Endothelial cell of umbilical vein (primary cell): ENCODE data around the gene TMEM41B. TPM values are rescaled to one million over a fixed set of nuclear protein-coding genes. Genes with fewer than 3 reads are reported as not detected.
"Not testable (repeated sequence)": the region's sequence is repeated elsewhere in the genome, so short reads cannot be mapped to it uniquely, and the experiment has no call there.

Source experiments
- BruUV-seq: library from RNA; stranded (reverse); fragments of 400-500 nt; replicated peaks from 2 replicates; lab custom pipeline; 2021; lab: Mats Ljungman, UMichigan
- CTCF ChIA-PET: fragments of 300-600, 350-600 bp; sonication (Branson Sonifier 250); formaldehyde crosslinking; loops from one replicate; lab custom pipeline; 2021; ENCODE audit warnings: antibody characterized with exemption, inconsistent platforms; lab: Charles Lee
- POLR2A ChIA-PET: fragments of 300-600, 350-600 bp; sonication (Branson Sonifier 250); formaldehyde crosslinking; loops from one replicate; lab custom pipeline; 2021; ENCODE audit warnings: antibody characterized with exemption, inconsistent platforms; lab: Charles Lee
- DNase-seq: peaks from one replicate; pipeline ENCODE4 v3.0.0-alpha.2; 2011; ENCODE audit warnings: low read depth, low spot score
- FAIRE-seq: peaks from 2 replicates; lab custom pipeline; 2011; peaks lifted over from hg19 to GRCh38; lab: Jason Lieb, UNC
- H2AFZ ChIP-seq: 2 replicates; pipeline ENCODE4 v1.6.0; 2012; ENCODE audit warnings: low read depth, low read length, control low read depth, inconsistent platforms
- H3K27ac ChIP-seq: 2 replicates; pipeline ENCODE4 v1.5.1; 2011; ENCODE audit warnings: low read depth, mild to moderate bottlenecking, control low read depth, low read length, moderate library complexity; ENCODE audit not compliant: insufficient read depth
- H3K27me3 ChIP-seq, 2 experiments: 2 replicates each; pipeline versions ENCODE4 v1.6.0 to v1.6.1; 2011; ENCODE audit warnings: low read length in 2 of 2, mixed read lengths in 1 of 2; ENCODE audit not compliant: control insufficient read depth in 2 of 2, insufficient read depth in 2 of 2
- H3K36me3 ChIP-seq, 2 experiments: 2 replicates in 1 of 2; 3 replicates in 1 of 2; pipeline ENCODE4 v1.5.1; 2011; ENCODE audit warnings: low read length in 2 of 2, mild to moderate bottlenecking in 1 of 2, moderate library complexity in 1 of 2; ENCODE audit not compliant: control insufficient read depth in 2 of 2, insufficient read depth in 2 of 2; ENCODE audit errors: extremely low read depth in 1 of 2
- H3K4me1 ChIP-seq: 3 replicates; pipeline ENCODE4 v1.5.1; 2011; ENCODE audit warnings: mild to moderate bottlenecking, low read length; ENCODE audit not compliant: control insufficient read depth, insufficient read depth; ENCODE audit errors: extremely low read depth
- H3K4me2 ChIP-seq: 2 replicates; pipeline ENCODE4 v1.6.1; 2011; ENCODE audit warnings: low read length, control low read depth, mixed read lengths; ENCODE audit not compliant: insufficient read depth
- H3K4me3 ChIP-seq, 3 experiments: fragments of 200-600 bp in 1 of 3; sonication (generic), shearing (Covaris generic) in 1 of 3; replicated peaks in 1 of 3; 2 replicates each; pipeline ENCODE4 v1.5.1; 2011 to 2016; ENCODE audit warnings: control low read depth in 3 of 3, low read length in 3 of 3, mild to moderate bottlenecking in 2 of 3, inconsistent platforms in 1 of 3, low read depth in 1 of 3, moderate library complexity in 1 of 3; ENCODE audit not compliant: insufficient read depth in 1 of 3
- H3K79me2 ChIP-seq: 2 replicates; pipeline ENCODE4 v1.6.0; 2012; ENCODE audit warnings: low read length, inconsistent platforms; ENCODE audit not compliant: control insufficient read depth, insufficient read depth
- H3K9ac ChIP-seq: replicated peaks from 2 replicates; pipeline ENCODE3; 2011; ENCODE audit warnings: low read length, control low read depth; ENCODE audit not compliant: insufficient read depth; ENCODE audit errors: extremely low read depth
- H3K9me1 ChIP-seq: replicated peaks from 3 replicates; pipeline ENCODE4 v1.6.0; 2011; ENCODE audit warnings: mild to moderate bottlenecking, low read length; ENCODE audit not compliant: control insufficient read depth, insufficient read depth; ENCODE audit errors: extremely low read depth
- H3K9me3 ChIP-seq: replicated peaks from 2 replicates; pipeline ENCODE4 v1.5.1; 2012; ENCODE audit warnings: low read length, inconsistent platforms; ENCODE audit not compliant: control insufficient read depth, insufficient read depth
- H4K20me1 ChIP-seq: replicated peaks from 2 replicates; pipeline ENCODE3; 2011; ENCODE audit warnings: mild to moderate bottlenecking, low read length; ENCODE audit not compliant: control insufficient read depth, insufficient read depth; ENCODE audit errors: extremely low read depth
- dilution Hi-C: fragments of 300-500 bp; cut with MboI; formaldehyde crosslinking; loops from one replicate; pipeline ENCODE4 v1.15.0; 2019; ENCODE audit warnings: low sequenced_read_pairs; ENCODE audit not compliant: extremely low pct_ligation_motif_present
- intact Hi-C: fragments of 100-400 bp; cut with micrococcal nuclease; formaldehyde crosslinking; loops from one replicate; pipeline ENCODE4 v1.10.0; 2022
- polyA plus RNA-seq, 4 experiments: library from polyadenylated mRNA; depleted of rRNA in 3 of 4; stranded (reverse) in 3 of 4; unstranded in 1 of 4; fragments of >200 nt; gene quantifications; 2 replicates each; pipeline versions ENCODE4 v1.2.1 to v1.2.3, GENCODE V29; 2011 to 2012; ENCODE audit warnings: missing spikeins in 1 of 4
- total RNA-seq: library from RNA; stranded (reverse); gene quantifications from 2 replicates; pipeline ENCODE4 v1.2.3, GENCODE V29; 2021

TMEM41B gene
- total and polyA plus RNA-seq, 2 donors (not counting 3 experiments of a cell fraction or from before 2014, with no cell fraction given), result 16.6 to 39.0 TPM

DNA sequence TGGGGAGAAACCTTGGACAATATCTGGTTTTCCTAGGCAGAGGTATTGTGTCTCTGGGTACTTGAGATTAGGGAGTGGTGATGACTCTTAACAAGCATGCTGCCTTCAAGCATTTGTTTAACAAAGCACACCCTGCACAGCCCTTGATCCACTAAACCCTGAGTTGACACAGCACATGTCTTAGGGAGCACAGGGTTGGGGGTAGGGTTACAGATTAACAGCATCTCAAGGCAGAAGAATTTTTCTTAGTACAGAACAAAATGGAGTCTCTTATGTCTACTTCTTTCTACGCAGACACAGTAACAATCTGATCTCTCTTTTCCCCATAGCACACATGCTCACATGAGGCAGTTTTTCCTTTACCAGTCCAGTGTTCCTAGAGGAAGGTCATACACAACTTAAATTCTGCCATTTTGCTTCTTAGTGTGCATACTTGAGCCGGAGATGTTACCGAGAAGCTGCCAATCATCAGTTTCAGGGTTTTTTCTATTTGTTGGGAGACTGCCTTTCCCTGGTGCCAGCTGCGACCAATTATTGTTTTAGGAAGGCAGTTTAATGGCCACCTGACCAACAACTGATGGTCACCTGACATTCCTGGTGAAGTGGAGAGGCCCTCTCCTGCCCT, 5.1 kb upstream of the TMEM41B start:
- H3K9me1 ChIP-seq, H3K79me2 ChIP-seq, H3K4me2 ChIP-seq, H3K4me1 ChIP-seq, H3K9ac ChIP-seq, H3K36me3 ChIP-seq, H3K4me3 ChIP-seq, CTCF ChIA-PET, intact Hi-C loops, H2AFZ ChIP-seq, H3K27me3 ChIP-seq, DNase-seq, H4K20me1 ChIP-seq, POLR2A ChIA-PET, H3K9me3 ChIP-seq, FAIRE-seq, dilution Hi-C loops, H3K27ac ChIP-seq, BruUV-seq: not testable (repeated sequence)

DNA sequence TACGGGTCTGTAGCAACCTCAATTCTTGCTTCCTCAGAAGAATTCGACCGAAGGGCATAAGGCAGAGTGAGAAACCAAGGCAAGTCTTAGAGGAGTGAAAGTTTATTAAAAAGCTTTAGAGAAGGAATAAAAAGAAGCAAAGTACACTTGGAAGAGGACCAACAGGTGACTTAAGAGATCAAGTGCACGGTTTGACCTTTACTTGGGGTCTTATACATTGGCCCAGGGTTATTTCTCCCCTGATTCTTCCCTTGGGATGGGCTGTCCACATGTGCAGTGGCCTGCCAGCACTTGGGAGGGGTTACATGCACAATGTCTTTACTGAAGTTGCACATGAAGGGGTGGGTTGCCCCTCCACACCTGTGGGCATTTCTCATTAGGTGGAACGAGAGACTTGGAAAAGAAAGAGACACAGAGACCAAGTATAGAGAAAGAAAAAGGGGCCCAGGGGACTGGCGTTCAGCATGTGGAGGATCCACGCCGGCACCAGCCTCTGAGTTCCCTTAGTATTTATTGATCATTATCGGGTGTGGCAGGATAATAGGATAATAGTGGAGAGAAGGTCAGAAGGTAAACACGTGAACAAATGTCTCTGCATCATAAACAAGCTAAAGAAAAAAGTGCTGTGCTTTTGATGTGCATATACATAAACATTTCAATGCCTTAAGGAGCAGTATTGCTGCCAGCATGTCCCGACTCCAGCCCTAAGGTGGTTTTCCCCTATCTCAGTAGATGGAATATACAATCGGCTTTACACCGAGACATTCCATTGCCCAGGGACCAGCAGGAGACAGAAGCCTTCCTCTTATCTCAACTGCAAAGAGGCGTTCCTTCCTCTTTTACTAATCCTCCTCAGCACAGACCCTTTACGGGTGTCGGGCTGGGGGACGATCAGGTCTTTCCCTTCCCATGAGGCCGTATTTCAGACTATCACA, 4.3 kb upstream of the TMEM41B start:
- H3K9ac ChIP-seq, FAIRE-seq, H3K9me3 ChIP-seq, H3K27ac ChIP-seq, H3K27me3 ChIP-seq, H3K9me1 ChIP-seq, H3K36me3 ChIP-seq, H3K4me2 ChIP-seq, intact Hi-C loops, dilution Hi-C loops, H3K79me2 ChIP-seq, DNase-seq, H3K4me1 ChIP-seq, H2AFZ ChIP-seq, CTCF ChIA-PET, H3K4me3 ChIP-seq, POLR2A ChIA-PET, BruUV-seq, H4K20me1 ChIP-seq: not testable (repeated sequence)
